ENCODE results near the gene DYNC2H1.

The DYNC2H1 gene

GRCh38 chr11:103453126-103453525 is 343.9 kb downstream of the DYNC2H1 start:
- no peak overlapping the region for H3K27ac ChIP-seq
- TF ChIP-seq CTCF (conservative IDR thresholded peaks at IDR 0.05) (no peak), ZFX (IDR thresholded peaks at IDR 0.05) (no peak)

DNA sequence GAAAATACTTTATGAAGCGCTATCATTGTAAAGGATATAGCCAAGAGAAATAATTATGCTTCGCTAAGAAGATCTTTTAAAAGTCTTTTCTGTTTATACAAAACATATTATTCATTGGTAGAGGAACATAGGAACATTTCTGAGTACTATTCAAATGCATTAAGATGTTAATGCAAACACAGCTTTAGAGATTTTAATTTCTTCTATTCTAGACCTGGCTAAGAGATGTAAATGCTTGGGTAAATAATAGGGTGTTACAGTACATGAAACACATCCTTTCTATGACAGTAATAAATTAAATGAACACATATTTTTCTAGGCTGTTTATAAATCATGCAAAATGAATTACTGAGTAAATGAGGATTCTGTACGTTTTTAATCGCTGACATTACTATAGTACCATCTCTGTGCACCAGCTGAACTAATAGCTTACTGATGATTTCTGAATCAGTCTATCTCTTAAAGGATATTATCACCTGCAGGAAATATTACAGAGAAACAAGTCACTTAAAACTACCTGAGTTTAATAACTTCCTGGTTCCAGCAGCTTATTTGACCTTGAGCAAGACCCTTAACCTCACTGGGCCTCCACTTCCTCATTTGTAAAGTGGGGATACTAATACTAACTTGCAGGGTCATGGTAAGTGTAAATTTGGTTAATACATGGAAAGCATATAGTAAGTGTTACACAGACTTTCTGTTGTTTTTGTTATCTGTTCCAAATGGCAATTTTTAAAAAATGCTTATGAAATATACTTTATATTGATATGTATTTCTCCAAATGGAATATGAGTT is 344.9 kb downstream of the DYNC2H1 start:
- TF ChIP-seq CTCF (conservative IDR thresholded peaks at IDR 0.05) (no peak), ZFX (IDR thresholded peaks at IDR 0.05) (no peak)
- H3K27ac ChIP-seq: no peak overlapping the region

DNA sequence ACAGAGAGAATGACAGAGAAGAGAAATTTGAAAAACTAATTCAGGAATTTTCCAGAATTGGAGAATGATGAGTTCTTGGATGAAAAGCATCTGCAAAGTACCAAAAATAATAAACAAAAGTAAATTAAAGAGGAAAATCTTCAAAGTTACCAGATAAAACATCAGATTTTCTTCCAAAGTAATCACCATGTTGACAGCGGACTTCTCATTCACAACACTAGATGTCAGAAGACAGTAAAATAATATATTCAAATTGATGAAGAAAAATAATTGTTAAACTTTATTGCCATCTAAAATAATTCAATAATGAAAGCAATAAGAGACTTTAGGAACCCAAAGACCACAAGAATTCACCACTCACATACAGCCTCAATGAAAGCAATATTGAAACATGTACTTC is 355.2 kb downstream of the DYNC2H1 start:
- no peak overlapping the region for H3K27ac ChIP-seq
- 0 out of 2 replicates have a peak, but pooled peaks have one; percentile 8 for TF ChIP-seq CTCF (conservative IDR thresholded peaks at IDR 0.05)
- TF ChIP-seq ZFX (IDR thresholded peaks at IDR 0.05): no peak

GRCh38 chr11:103465555-103466140 is 356.4 kb downstream of the DYNC2H1 start:
- no peak overlapping the region for H3K27ac ChIP-seq
- no peak for TF ChIP-seq CTCF (conservative IDR thresholded peaks at IDR 0.05)

- TF ChIP-seq ZFX (IDR thresholded peaks at IDR 0.05) (no peak), CTCF (conservative IDR thresholded peaks at IDR 0.05) (no peak)
- H3K27ac ChIP-seq: no peak overlapping the region
Observed at GRCh38 chr11:103471546-103471945, 362.3 kb downstream of the DYNC2H1 start.

GRCh38 chr11:103476874-103477273 is 367.6 kb downstream of the DYNC2H1 start:
- H3K27ac ChIP-seq: no peak overlapping the region
- TF ChIP-seq ZFX (IDR thresholded peaks at IDR 0.05) (no peak), CTCF (conservative IDR thresholded peaks at IDR 0.05) (no peak)

DNA sequence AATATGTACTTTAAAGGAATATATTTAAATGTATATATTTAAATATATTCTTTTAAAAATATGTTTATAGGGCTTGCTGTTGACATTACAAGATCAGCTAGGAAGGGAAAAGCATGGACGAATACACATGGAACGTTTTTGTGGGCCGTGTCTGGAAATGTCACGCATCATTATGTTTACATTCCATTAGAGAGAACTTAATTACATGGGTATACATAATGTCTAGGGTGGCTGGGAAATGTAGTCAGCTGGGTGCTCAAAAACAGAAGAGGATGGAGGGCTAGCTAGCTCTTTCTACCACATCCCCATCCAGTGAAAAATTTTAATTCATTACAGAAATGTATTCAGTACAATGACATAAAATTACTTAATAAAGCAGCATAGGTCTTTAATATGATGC is 371.2 kb downstream of the DYNC2H1 start:
- no peak overlapping the region for H3K27ac ChIP-seq
- TF ChIP-seq ZFX (IDR thresholded peaks at IDR 0.05) (no peak), CTCF (conservative IDR thresholded peaks at IDR 0.05) (no peak)

All from C4-2B (cell line).